GM18520 (cell line): Measurements from ENCODE around the gene ERMP1.
"Not testable (repeated sequence)": the region's sequence is repeated elsewhere in the genome, so short reads cannot be mapped to it uniquely, and the experiment has no call there.

Source experiments
- ATAC-seq: cut with Tn5 transposase; IDR thresholded peaks from one replicate; pipeline ENCODE4 v1.9.1; 2021; ENCODE audit not compliant: unreplicated experiment

Gene ERMP1

GRCh38 chr9:5832538-5833529 lies at the start of gene ERMP1:
ERMP1 (minus strand) TSS chr9:5833117; CDS start chr9:5833027, 90 bp downstream.
- ATAC-seq = peak; percentile 80

GRCh38 chr9:5882244-5883012 lies 49.5 kb upstream of the ERMP1 start:
- not testable (repeated sequence) for ATAC-seq

- no peak for ATAC-seq
Observed at GRCh38 chr9:5879419-5880181, 46.7 kb upstream of the ERMP1 start.

GRCh38 chr9:5876711-5877110 lies 43.8 kb upstream of the ERMP1 start:
- ATAC-seq = no peak

- ATAC-seq = no peak
Observed at GRCh38 chr9:5876026-5876425, 43.1 kb upstream of the ERMP1 start.

- ATAC-seq = no peak
Observed at GRCh38 chr9:5874048-5874447, 41.1 kb upstream of the ERMP1 start.

- ATAC-seq = no peak
Observed at GRCh38 chr9:5873439-5873838, 40.5 kb upstream of the ERMP1 start.

- ATAC-seq = no peak
Observed at GRCh38 chr9:5872511-5872910, 39.6 kb upstream of the ERMP1 start.

GRCh38 chr9:5871785-5872184 lies 38.9 kb upstream of the ERMP1 start:
- ATAC-seq = no peak

GRCh38 chr9:5870691-5871090 lies 37.8 kb upstream of the ERMP1 start:
- no peak for ATAC-seq

- ATAC-seq = no peak
Observed at GRCh38 chr9:5870020-5870339, 37.1 kb upstream of the ERMP1 start.

- no peak for ATAC-seq
Observed at GRCh38 chr9:5869315-5870019, 36.5 kb upstream of the ERMP1 start.

- no peak for ATAC-seq
Observed at GRCh38 chr9:5868235-5868634, 35.3 kb upstream of the ERMP1 start.

GRCh38 chr9:5866685-5867084 lies 33.8 kb upstream of the ERMP1 start:
- no peak for ATAC-seq

GRCh38 chr9:5866272-5866671 lies 33.4 kb upstream of the ERMP1 start:
- ATAC-seq = no peak

GRCh38 chr9:5864446-5864845 lies 31.5 kb upstream of the ERMP1 start:
- ATAC-seq = no peak

- no peak for ATAC-seq
Observed at GRCh38 chr9:5863092-5863746, 30.3 kb upstream of the ERMP1 start.

GRCh38 chr9:5858833-5859232 lies 25.9 kb upstream of the ERMP1 start:
- no peak for ATAC-seq

- no peak for ATAC-seq
Observed at GRCh38 chr9:5857928-5858327, 25.0 kb upstream of the ERMP1 start.
